WTC11 (cell line): ENCODE data around the gene IFI6. TPM values are rescaled to one million over a fixed set of nuclear protein-coding genes. Genes with fewer than 3 reads are reported as not detected.

ENCODE experiments used
- ATAC-seq: fragments of 200-7000 bp; cut with Tn5 transposase; 2 replicates; pipeline ENCODE4 v1.10.0; 2021; ENCODE audit warnings: mild to moderate bottlenecking, moderate library complexity
- CTCF ChIA-PET: fragments of 300-600 bp; sonication (Branson Sonifier 250); formaldehyde crosslinking; loops from one replicate; lab custom pipeline; 2021; ENCODE audit warnings: antibody characterized with exemption; lab: Charles Lee
- POLR2A ChIA-PET: fragments of 350-600 bp; sonication (Branson Sonifier 250); formaldehyde crosslinking; loops from one replicate; lab custom pipeline; 2021; ENCODE audit warnings: antibody characterized with exemption; lab: Charles Lee
- DNase-seq: peaks from one replicate; pipeline ENCODE4 v3.0.0; 2021; ENCODE audit warnings: low spot score
- H3K27ac Mint-ChIP-seq: 2 replicates; pipeline ENCODE4 v1.8.0; 2021; ENCODE audit warnings: mixed read lengths
- H3K27me3 Mint-ChIP-seq: 2 replicates; pipeline ENCODE4 v1.8.0; 2021; ENCODE audit warnings: low read depth, mild to moderate bottlenecking, moderate library complexity, mixed read lengths
- H3K36me3 Mint-ChIP-seq: 2 replicates; pipeline ENCODE4 v1.8.0; 2021; ENCODE audit warnings: mixed read lengths
- H3K4me1 Mint-ChIP-seq: 2 replicates; pipeline ENCODE4 v1.8.0; 2022; ENCODE audit warnings: mixed read lengths
- H3K4me3 Mint-ChIP-seq: 2 replicates; pipeline ENCODE4 v1.8.0; 2021; ENCODE audit warnings: mild to moderate bottlenecking, moderate library complexity, mixed read lengths
- H3K9me3 Mint-ChIP-seq: 2 replicates; pipeline ENCODE4 v1.8.0; 2021; ENCODE audit warnings: mixed read lengths
- EMX1 ChIP-seq: fragments of 250-450 bp; sonication (Bioruptor Pico); IDR thresholded peaks from 2 replicates; pipeline ENCODE4 v1.8.0; 2021; ENCODE audit warnings: mild to moderate bottlenecking
- ETV6 ChIP-seq: sonication (generic); formaldehyde crosslinking; IDR thresholded peaks from 2 replicates; pipeline ENCODE4 v1.8.1; 2022; ENCODE audit warnings: mild to moderate bottlenecking, missing genetic modification reagents
- NR2C2 ChIP-seq: sonication (generic); formaldehyde crosslinking; IDR thresholded peaks from 2 replicates; pipeline ENCODE4 v1.8.0; 2022; ENCODE audit warnings: mild to moderate bottlenecking, missing genetic modification reagents
- RORB ChIP-seq: fragments of 250-450 bp; sonication (Bioruptor Pico); IDR thresholded peaks from 2 replicates; pipeline ENCODE4 v1.9.0; 2021; ENCODE audit warnings: mild to moderate bottlenecking
- SMAD4 ChIP-seq: sonication (generic); formaldehyde crosslinking; IDR thresholded peaks from 2 replicates; pipeline ENCODE4 v1.8.0; 2022; ENCODE audit warnings: mild to moderate bottlenecking, missing genetic modification reagents
- SP1 ChIP-seq: sonication (generic); formaldehyde crosslinking; conservative IDR thresholded peaks from 2 replicates; pipeline ENCODE4 v1.8.1; 2022; ENCODE audit warnings: missing genetic modification reagents
- ZBTB21 ChIP-seq: sonication (generic); formaldehyde crosslinking; IDR thresholded peaks from 2 replicates; pipeline ENCODE4 v1.8.1; 2023; ENCODE audit warnings: mild to moderate bottlenecking, missing genetic modification reagents, borderline replicate concordance
- ZNF121 ChIP-seq: sonication (generic); formaldehyde crosslinking; IDR thresholded peaks from 2 replicates; pipeline ENCODE4 v1.8.0; 2023; ENCODE audit warnings: missing genetic modification reagents
- ZNF263 ChIP-seq: sonication (generic); formaldehyde crosslinking; IDR thresholded peaks from 2 replicates; pipeline ENCODE4 v1.8.1; 2022; ENCODE audit warnings: low read depth, mild to moderate bottlenecking, moderate library complexity, missing genetic modification reagents
- ZNF317 ChIP-seq: sonication (generic); formaldehyde crosslinking; IDR thresholded peaks from 2 replicates; pipeline ENCODE4 v1.8.1; 2023; ENCODE audit warnings: low read depth, mild to moderate bottlenecking, moderate library complexity, missing genetic modification reagents, borderline replicate concordance
- ZNF396 ChIP-seq: fragments of 250-450 bp; sonication (Bioruptor Pico); IDR thresholded peaks from 2 replicates; pipeline ENCODE4 v1.8.0; 2021; ENCODE audit warnings: mild to moderate bottlenecking, moderate library complexity, borderline replicate concordance
- ZNF416 ChIP-seq: fragments of 250-450 bp; sonication (Bioruptor Pico); IDR thresholded peaks from 2 replicates; pipeline ENCODE4 v1.9.0; 2021; ENCODE audit warnings: mild to moderate bottlenecking, inconsistent platforms
- ZNF671 ChIP-seq: fragments of 250-450 bp; sonication (Bioruptor Pico); IDR thresholded peaks from 2 replicates; pipeline ENCODE4 v1.8.0; 2021; ENCODE audit warnings: mild to moderate bottlenecking
- total RNA-seq: library from RNA; stranded (reverse); gene quantifications from 3 replicates; pipeline ENCODE4 v1.2.3, GENCODE V29; 2021
- TF ChIP-seq, protein P1 (sequence below): sonication (generic); formaldehyde crosslinking; IDR thresholded peaks from 2 replicates; pipeline ENCODE4 v1.8.0; 2022; ENCODE audit warnings: mild to moderate bottlenecking, missing genetic modification reagents
- TF ChIP-seq, protein P2 (sequence below): sonication (generic); formaldehyde crosslinking; IDR thresholded peaks from 2 replicates; pipeline ENCODE4 v1.8.1; 2023; ENCODE audit warnings: mild to moderate bottlenecking, moderate library complexity, missing genetic modification reagents
- TF ChIP-seq, protein P3 (sequence below): sonication (generic); formaldehyde crosslinking; IDR thresholded peaks from 2 replicates; pipeline ENCODE4 v1.8.0; 2023; ENCODE audit warnings: missing genetic modification reagents
- TF ChIP-seq, protein P4 (sequence below): fragments of 250-450 bp; sonication (Bioruptor Pico); conservative IDR thresholded peaks from 2 replicates; pipeline ENCODE4 v1.9.0; 2021; ENCODE audit warnings: mild to moderate bottlenecking
- TF ChIP-seq, protein P5 (sequence below): sonication (generic); formaldehyde crosslinking; IDR thresholded peaks from 2 replicates; pipeline ENCODE4 v1.8.1; 2023; ENCODE audit warnings: mild to moderate bottlenecking, missing genetic modification reagents, borderline replicate concordance
- TF ChIP-seq, protein P6 (sequence below): sonication (generic); formaldehyde crosslinking; IDR thresholded peaks from 2 replicates; pipeline ENCODE4 v1.8.0; 2022; ENCODE audit warnings: mild to moderate bottlenecking, missing genetic modification reagents
- TF ChIP-seq, protein P7 (sequence below): sonication (generic); formaldehyde crosslinking; IDR thresholded peaks from 2 replicates; pipeline ENCODE4 v1.8.1; 2023; ENCODE audit warnings: mild to moderate bottlenecking, missing genetic modification reagents, moderate library complexity

The IFI6 gene
- total RNA-seq, 1 experiment from 2014 or later: 4.5 TPM

DNA sequence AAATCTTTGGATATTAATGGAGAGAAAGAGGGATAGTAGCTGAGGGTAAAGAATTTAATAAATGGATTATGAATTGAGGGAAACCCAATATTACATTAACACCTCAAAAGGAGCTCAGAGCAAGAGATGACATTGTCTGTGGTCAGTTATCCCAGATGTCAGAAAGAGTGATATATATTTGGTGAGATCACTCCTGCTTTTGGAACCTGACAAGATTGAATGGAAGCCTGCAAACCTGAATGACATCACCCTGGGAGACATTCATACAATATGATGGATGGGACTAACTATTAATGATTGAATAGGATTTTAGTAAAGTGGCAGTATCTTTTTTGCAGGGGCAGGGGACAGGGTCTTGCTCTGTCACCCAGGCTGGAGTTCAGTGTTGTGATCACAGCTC, 6.8 kb upstream of the IFI6 start:
- peaks cover 25% of the 10 kb centered on the region for H3K36me3 Mint-ChIP-seq
- H3K27ac Mint-ChIP-seq: no peak overlapping the region
- no peaks in the 10 kb centered on the region for H3K4me1 Mint-ChIP-seq
- H3K4me3 Mint-ChIP-seq: no peak overlapping the region
- CTCF ChIA-PET: interaction anchor here (1.0 kb wide), 1 partner anchor 9 kb away, joined by 3 read pairs; no protein-coding TSS in a partner anchor
- peaks cover 52% of the 10 kb centered on the region for H3K9me3 Mint-ChIP-seq
- POLR2A ChIA-PET: no interaction called here
- TF ChIP-seq ZNF396: no peak
- no peak for TF ChIP-seq EMX1 (CRISPR knock-in tag)
- no peak for TF ChIP-seq ZNF671 (CRISPR knock-in tag)
- no peak for TF ChIP-seq ZNF317 (CRISPR knock-in tag)
- TF ChIP-seq, protein P1, sequence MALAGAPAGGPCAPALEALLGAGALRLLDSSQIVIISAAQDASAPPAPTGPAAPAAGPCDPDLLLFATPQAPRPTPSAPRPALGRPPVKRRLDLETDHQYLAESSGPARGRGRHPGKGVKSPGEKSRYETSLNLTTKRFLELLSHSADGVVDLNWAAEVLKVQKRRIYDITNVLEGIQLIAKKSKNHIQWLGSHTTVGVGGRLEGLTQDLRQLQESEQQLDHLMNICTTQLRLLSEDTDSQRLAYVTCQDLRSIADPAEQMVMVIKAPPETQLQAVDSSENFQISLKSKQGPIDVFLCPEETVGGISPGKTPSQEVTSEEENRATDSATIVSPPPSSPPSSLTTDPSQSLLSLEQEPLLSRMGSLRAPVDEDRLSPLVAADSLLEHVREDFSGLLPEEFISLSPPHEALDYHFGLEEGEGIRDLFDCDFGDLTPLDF: no peak
- TF ChIP-seq, protein P2, sequence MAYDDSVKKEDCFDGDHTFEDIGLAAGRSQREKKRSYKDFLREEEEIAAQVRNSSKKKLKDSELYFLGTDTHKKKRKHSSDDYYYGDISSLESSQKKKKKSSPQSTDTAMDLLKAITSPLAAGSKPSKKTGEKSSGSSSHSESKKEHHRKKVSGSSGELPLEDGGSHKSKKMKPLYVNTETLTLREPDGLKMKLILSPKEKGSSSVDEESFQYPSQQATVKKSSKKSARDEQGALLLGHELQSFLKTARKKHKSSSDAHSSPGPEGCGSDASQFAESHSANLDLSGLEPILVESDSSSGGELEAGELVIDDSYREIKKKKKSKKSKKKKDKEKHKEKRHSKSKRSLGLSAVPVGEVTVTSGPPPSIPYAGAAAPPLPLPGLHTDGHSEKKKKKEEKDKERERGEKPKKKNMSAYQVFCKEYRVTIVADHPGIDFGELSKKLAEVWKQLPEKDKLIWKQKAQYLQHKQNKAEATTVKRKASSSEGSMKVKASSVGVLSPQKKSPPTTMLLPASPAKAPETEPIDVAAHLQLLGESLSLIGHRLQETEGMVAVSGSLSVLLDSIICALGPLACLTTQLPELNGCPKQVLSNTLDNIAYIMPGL: no peak
- no peak for TF ChIP-seq SMAD4 (CRISPR knock-in tag)
- no peak for TF ChIP-seq ZBTB21 (CRISPR knock-in tag)
- TF ChIP-seq, protein P3, sequence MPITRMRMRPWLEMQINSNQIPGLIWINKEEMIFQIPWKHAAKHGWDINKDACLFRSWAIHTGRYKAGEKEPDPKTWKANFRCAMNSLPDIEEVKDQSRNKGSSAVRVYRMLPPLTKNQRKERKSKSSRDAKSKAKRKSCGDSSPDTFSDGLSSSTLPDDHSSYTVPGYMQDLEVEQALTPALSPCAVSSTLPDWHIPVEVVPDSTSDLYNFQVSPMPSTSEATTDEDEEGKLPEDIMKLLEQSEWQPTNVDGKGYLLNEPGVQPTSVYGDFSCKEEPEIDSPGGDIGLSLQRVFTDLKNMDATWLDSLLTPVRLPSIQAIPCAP (CRISPR knock-in tag): no peak
- no peak for TF ChIP-seq SP1 (CRISPR knock-in tag)
- TF ChIP-seq ZNF416: no peak
- no peak for TF ChIP-seq RORB
- peaks cover 14% of the 10 kb centered on the region for H3K27me3 Mint-ChIP-seq
- DNase-seq (no peak), ATAC-seq (no peak)

DNA sequence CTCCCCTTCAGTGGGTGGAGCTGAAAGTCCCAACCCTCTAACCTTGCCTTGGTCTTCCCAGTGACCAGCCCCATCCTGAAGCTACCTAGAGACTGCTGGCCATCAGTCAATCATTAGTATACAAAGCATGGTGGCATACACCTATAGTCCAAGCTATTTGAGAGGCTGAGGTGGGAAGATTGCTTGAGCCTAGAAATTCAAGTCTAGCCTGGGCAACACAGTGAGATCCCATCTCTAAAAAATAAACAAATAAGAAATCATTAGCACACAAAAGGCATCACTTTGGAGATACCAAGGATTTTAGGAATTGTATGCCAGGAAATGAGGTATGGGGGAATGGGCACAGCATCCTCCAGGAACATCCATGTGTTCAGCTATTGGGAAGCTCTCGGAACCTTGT, 4.4 kb upstream of the IFI6 start:
- H3K27me3 Mint-ChIP-seq: peaks cover 5% of the 10 kb centered on the region
- H3K36me3 Mint-ChIP-seq: peaks cover 15% of the 10 kb centered on the region
- ChIA-PET POLR2A (interaction anchor here (0.5 kb wide), 1 partner anchor 33 kb away, joined by 6 read pairs; no protein-coding TSS in a partner anchor), CTCF (no interaction called here)
- no peak for ATAC-seq
- DNase-seq: no peak
- H3K9me3 Mint-ChIP-seq: peaks cover 31% of the 10 kb centered on the region
- no peak overlapping the region for H3K4me3 Mint-ChIP-seq
- peaks cover 8% of the 10 kb centered on the region for H3K4me1 Mint-ChIP-seq
- TF ChIP-seq, protein P4, sequence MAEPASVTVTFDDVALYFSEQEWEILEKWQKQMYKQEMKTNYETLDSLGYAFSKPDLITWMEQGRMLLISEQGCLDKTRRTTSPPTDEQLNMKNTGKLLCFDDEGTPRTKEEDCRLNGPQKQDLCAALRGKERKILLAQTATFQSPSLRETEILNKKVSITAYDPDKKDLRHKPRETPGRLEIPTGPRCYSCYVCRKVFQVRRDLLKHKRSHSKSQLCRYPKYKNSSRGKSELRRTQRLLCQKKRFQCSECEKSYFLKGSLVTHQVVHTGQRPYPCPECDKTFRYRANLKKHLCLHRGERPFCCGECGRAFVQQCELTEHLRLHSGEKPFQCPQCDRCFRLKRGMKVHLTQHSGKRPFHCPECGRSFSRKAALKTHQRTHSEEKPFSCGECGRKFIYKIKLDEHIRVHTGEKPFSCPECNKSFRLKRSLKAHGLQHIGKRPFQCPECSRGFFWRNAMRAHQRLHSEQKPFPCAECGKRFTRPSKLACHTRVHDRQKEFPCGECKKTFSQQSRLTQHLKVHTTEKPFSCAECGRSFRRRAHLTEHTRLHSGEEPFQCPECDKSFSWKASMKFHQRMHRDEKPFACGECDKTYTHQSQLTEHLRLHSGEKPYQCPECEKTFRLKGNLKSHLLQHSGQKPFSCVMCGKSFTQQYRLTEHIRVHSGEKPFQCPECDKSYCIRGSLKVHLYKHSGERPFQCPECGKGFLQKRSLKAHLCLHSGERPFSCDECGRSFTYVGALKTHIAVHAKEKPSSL (CRISPR knock-in tag): no peak
- peak; percentile 4; the same call in 1 of the 2 replicates for TF ChIP-seq ZNF121 (CRISPR knock-in tag)
- H3K27ac Mint-ChIP-seq: no peak overlapping the region

DNA sequence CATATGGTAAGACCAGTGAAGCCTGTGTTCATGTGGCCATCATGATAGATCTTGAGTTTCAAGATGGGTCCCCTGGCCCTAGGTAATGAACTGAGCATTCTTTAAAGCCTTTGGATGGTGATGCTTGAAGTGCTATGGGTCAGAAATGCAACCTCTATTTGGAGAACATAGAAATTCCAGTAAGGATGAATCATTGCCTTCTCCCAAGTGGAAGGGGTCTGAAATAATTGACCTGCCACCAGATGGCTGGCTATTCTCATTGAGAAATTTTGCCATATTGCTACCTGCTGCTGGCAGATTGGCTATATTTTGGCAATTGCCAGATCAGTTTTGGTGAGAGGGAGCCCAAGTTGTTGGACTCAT, 739 bp upstream of the IFI6 start:
- POLR2A ChIA-PET: interaction anchor here (1.5 kb wide), 1 partner anchor 53 kb away, joined by 6 read pairs; no protein-coding TSS in a partner anchor
- Mint-ChIP-seq H3K4me1 (peaks cover 12% of the 10 kb centered on the region), H3K4me3 (peak overlapping the region; percentile 75), H3K9me3 (no peaks in the 10 kb centered on the region), H3K27me3 (peaks cover 19% of the 10 kb centered on the region), H3K36me3 (no peaks in the 10 kb centered on the region), H3K27ac (peak overlapping the region; percentile 94)
- ATAC-seq (no peak), DNase-seq (no peak)
- CTCF ChIA-PET: interaction anchor here (0.8 to 4.1 kb wide), 11 partner anchors 10 to 372 kb away, joined by 3 to 83 read pairs (median 5); partner anchors contain the start of genes FAM76A and STX12
- TF ChIP-seq, protein P5, sequence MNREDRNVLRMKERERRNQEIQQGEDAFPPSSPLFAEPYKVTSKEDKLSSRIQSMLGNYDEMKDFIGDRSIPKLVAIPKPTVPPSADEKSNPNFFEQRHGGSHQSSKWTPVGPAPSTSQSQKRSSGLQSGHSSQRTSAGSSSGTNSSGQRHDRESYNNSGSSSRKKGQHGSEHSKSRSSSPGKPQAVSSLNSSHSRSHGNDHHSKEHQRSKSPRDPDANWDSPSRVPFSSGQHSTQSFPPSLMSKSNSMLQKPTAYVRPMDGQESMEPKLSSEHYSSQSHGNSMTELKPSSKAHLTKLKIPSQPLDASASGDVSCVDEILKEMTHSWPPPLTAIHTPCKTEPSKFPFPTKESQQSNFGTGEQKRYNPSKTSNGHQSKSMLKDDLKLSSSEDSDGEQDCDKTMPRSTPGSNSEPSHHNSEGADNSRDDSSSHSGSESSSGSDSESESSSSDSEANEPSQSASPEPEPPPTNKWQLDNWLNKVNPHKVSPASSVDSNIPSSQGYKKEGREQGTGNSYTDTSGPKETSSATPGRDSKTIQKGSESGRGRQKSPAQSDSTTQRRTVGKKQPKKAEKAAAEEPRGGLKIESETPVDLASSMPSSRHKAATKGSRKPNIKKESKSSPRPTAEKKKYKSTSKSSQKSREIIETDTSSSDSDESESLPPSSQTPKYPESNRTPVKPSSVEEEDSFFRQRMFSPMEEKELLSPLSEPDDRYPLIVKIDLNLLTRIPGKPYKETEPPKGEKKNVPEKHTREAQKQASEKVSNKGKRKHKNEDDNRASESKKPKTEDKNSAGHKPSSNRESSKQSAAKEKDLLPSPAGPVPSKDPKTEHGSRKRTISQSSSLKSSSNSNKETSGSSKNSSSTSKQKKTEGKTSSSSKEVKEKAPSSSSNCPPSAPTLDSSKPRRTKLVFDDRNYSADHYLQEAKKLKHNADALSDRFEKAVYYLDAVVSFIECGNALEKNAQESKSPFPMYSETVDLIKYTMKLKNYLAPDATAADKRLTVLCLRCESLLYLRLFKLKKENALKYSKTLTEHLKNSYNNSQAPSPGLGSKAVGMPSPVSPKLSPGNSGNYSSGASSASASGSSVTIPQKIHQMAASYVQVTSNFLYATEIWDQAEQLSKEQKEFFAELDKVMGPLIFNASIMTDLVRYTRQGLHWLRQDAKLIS (CRISPR knock-in tag): no peak
- TF ChIP-seq ETV6 (CRISPR knock-in tag) (no peak), NR2C2 (CRISPR knock-in tag) (no peak), ZNF263 (CRISPR knock-in tag) (no peak)
- TF ChIP-seq, protein P6, sequence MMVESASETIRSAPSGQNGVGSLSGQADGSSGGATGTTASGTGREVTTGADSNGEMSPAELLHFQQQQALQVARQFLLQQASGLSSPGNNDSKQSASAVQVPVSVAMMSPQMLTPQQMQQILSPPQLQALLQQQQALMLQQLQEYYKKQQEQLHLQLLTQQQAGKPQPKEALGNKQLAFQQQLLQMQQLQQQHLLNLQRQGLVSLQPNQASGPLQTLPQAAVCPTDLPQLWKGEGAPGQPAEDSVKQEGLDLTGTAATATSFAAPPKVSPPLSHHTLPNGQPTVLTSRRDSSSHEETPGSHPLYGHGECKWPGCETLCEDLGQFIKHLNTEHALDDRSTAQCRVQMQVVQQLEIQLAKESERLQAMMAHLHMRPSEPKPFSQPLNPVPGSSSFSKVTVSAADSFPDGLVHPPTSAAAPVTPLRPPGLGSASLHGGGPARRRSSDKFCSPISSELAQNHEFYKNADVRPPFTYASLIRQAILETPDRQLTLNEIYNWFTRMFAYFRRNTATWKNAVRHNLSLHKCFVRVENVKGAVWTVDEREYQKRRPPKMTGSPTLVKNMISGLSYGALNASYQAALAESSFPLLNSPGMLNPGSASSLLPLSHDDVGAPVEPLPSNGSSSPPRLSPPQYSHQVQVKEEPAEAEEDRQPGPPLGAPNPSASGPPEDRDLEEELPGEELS: no peak
- TF ChIP-seq, protein P7, sequence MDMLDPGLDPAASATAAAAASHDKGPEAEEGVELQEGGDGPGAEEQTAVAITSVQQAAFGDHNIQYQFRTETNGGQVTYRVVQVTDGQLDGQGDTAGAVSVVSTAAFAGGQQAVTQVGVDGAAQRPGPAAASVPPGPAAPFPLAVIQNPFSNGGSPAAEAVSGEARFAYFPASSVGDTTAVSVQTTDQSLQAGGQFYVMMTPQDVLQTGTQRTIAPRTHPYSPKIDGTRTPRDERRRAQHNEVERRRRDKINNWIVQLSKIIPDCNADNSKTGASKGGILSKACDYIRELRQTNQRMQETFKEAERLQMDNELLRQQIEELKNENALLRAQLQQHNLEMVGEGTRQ (CRISPR knock-in tag): no peak
